ENCODE data around the gene TMEM40.
"Not testable (repeated sequence)": the region's sequence is repeated elsewhere in the genome, so short reads cannot be mapped to it uniquely, and the experiment has no call there.

TMEM40 gene

GRCh38 chr3:12759097-12759679 is at the start of gene TMEM40:
Gene TMEM40 (minus strand): TSS chr3:12759259. CDS start chr3:12749832, 9,427 bp downstream.
- no peak for DNase-seq

- no peak for DNase-seq
Measured at GRCh38 chr3:12808587-12808986, 49.5 kb upstream of the TMEM40 start.

DNA sequence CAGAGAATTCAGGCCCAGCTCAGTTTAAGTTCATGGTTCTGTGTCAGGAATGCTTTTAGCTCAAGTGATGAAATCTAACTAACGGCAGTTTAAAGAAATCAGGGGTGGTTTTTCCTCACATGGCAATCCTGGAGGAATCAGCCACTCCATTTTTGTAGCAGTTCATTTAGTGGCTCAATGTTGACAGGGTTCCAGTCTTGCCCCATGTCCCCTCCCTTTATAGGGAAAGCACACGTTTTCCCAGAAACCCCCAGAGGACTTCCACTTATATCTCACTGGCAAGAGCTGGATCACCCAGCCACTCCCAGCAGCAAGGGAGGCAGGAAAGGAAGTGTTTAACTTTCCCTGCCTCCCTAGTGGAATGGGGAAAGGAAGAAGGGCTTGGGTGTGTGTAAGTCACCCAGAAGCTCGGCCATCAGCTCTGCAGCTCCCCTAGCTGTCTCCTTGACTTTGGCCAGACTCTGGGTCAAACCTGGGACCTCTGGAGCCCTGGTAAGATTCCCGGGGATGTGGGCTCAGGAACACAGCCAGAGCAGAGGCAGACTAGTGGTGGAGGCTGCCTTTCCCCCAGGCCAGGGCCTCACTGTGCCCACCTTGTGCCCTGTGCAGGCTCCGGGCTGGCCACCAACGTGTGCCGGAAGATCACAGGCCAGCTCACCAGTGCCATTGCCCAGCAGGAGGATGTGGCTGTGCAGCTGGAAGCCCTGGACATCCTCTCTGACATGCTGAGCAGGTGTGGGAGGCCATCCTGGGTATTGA is 48.7 kb upstream of the TMEM40 start:
- DNase-seq = no peak

- no peak for DNase-seq
Measured at GRCh38 chr3:12807066-12807465, 48.0 kb upstream of the TMEM40 start.

DNA sequence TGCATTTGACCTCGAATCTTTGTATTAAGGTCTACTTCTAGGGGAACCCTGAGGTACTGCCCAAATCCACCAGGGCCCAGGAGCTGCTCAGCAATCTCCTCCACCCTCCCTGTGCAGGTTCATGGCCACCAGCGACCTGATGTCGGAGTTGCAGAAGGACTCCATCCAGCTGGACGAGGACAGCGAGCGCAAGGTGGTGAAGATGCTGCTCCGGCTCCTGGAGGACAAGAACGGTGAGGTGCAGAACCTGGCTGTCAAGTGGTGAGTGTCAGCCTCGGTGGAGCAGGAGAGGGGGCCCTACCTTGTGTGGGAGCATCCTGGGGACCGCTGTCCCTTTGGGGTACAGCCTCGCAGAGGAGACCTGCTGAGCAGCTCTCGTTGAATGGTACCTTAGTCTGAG is 44.3 kb upstream of the TMEM40 start:
- no peak for DNase-seq

DNA sequence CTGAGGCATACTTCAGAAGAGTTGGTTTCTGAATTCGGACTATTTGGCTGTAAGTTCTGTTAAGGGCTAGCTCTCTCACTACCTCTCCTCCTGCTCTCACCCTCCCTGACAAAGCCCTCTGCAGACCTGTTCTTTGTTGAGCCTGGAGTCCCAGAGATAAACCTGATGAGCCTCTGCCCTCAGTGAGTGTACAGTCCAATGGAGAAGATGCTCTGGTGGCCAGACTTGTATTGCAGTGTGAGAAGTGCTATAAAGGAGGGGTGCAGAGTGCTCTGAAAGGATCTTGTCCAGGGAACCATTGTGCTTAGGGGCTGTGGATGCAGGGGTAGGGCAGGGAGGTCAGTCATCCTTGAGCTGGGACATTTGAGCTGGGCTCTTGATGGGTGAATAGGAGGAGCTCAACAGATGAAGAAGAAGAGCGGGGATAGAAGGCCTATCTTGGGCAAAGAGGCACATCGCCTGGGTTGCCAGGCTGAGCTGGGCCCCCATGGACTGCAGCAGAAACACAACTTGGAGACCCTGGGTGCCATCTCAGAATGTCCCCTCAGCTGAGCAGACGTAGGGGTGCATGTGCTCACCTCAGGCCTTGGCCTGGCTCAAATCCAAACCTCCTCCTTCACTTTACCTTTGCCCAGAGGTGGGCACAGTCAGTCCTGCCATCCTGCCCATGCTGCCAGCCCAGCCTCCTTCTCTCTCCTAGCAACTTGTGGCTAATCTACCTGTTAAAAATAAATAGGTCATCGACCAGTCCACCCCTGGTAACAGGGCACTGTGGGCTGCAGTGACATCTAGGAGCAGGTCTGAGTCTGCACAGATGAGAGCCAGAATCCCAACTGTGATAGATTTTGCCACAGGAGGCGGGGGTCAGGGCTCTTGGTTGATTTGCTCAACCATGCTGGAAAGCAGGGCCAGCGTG is 40.7 kb upstream of the TMEM40 start:
- no peak for DNase-seq

DNA sequence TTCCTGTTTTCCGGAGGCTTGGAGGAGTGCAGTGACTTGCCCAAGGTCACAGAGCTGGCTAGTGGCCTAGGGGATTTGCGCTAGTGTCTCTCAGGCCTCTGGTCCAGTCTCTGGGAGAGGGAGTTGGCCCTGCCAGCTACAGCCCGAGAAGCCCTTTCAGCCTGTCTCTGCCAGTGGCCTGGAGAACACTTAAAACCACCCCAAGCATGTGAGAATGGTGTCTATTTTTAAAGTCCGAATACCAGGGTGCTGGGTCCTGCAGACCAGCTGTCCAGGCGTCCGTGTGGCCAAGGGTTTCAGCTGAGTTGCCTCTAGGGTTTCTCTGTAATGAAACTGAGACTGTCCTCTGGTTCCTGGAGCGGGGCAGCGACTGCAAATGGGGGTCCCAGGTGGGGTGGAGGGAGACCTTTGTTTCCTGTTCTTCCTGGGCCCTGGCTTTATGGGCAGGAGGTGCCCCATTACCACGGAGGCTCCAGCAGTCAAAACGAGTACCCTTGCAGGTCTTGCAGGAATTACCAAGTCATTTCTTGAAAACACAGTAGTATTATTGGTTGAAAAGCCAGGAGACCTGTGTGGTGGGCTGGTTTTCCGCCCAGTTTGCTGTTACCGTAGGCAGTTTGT is 39.6 kb upstream of the TMEM40 start:
- DNase-seq = no peak

DNA sequence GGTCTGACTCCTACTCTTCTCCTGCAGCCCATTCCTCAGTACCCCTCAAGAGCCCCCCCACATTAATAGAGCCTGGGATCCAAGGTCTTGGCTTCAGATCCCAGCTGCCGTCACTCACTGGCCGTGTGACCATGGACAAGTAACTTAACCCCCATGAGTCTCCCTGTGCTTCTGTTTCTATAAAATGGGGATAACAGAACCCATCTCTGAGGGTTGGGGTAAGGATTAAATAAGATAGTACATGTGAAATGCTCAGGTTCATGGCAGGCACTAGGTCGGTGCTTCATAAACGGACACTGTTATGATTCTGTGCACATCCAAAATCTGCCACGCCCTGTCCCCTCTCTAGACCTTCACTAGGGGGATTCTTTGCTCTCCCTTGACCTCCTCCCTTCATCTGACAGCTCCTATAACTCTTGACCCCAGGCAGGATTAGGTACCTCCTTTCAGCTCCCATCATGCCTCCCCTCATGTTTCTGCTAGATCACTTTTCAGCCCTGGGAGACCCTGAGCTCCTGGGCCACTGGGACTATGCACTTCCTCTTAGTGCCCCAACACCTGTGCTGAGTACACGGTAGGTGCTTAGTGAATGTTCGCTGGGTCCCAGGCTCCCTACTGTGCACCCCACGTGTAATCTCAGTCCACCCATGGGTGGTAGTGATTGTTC is 39.0 kb upstream of the TMEM40 start:
- DNase-seq = no peak

GRCh38 chr3:12797124-12797891 is 38.2 kb upstream of the TMEM40 start:
- DNase-seq = no peak

GRCh38 chr3:12796171-12797123 is 37.4 kb upstream of the TMEM40 start, which contains the start of gene CAND2:
Gene CAND2 (plus strand): TSS chr3:12796680. CDS start chr3:12796721, 41 bp downstream.
- peak in 1 of 2 experiments; percentile 8 for DNase-seq

GRCh38 chr3:12793701-12794100 is 34.6 kb upstream of the TMEM40 start:
- no peak for DNase-seq

DNA sequence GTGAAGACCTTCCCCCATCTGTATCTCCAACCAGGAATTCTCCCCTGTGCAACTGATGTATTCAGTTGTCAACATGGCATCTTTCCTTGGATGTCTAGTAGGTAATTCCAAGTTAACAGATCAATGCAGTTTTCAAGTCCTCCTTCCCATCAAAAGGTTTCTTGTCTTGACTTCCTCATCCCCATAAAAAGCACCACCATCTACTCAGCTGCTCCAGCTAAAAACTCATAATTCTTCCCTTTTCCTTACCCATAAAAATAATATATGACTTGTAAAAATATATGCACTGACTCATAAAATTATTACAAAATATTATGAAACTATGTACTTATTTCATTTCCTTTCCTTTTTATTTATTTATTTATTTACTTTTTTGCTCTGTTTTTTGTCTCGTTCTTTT is 32.4 kb upstream of the TMEM40 start:
- no peak for DNase-seq

DNA sequence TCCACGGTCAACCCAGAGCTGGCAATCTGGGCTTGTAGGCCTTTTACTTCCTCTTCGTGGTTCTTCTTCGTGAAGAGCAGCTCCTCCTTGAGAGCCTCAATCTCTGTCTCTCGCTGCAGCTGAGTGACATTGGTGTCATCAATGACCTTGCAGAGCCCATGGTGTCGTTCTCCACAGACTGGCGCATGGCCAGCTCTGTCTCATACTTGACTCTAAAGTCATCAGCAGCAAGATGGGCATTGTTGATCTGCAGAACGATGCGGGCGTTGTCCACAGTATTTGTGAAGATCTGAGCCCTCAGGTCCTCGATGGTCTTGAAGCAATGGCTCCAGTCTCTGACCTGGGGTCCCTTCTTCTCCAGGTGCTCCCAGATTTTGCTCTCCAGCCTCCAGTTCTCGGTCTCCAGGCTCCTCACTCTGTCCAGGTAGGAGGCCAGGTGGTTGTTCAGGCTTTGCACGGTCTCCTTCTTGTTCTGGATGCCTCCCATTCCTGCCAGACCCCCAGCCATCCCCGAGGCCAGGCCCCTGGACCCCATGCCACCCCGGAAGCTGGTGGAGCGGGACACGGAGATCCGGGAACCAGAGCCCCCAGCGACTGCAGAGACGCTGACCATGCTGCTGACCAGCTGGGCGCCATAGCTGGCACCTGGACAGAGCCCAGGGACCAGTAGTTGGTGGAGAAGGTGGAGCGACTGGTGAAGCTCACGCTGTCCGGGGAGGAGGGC is 29.1 kb upstream of the TMEM40 start:
- not testable (repeated sequence) for DNase-seq

DNA sequence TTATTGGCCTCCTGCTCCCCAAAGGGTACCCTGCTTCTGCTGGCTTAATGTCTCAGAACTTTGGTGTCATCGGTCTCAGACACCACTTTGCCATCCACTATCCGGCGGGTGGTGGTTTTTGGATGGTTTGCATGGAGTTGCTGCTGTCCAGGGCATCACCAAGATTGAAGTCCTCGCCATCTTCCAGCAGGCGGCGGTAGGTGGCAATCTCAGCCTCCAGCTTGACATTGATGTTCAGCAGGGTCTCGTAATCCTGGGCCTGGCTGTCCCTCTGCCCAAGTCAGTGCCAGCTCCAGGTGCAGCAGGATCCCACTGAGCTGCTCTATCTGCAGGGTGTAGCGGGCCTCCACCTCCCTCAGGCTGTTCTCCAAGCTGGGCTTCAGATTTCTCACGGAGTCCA is 28.3 kb upstream of the TMEM40 start:
- peak; percentile 9 to 13 for DNase-seq

GRCh38 chr3:12785096-12785495 is 26.0 kb upstream of the TMEM40 start:
- DNase-seq = no peak

GRCh38 chr3:12782172-12782815 is 23.2 kb upstream of the TMEM40 start:
- no peak for DNase-seq

GRCh38 chr3:12780751-12781150 is 21.7 kb upstream of the TMEM40 start:
- no peak for DNase-seq

DNA sequence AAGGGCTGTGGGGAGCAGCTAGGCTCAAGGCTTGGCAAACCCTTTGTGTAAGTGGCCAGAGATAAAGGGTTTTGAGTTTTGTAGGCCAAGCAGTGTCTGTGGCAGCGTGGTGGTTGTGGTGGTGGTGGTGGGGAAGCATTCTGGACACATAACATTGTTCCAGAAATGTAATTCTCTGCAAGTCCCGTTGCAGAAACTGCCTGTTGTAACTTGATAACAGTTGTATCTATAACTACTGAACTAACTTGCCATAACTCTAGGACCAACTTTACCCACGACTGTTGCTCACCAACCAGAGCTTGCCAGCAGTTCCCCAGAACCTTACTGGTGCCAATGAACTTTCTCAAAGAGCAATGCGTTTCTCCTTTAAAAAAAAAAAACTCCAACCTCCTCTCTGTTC is 18.1 kb upstream of the TMEM40 start:
- DNase-seq = no peak

DNA sequence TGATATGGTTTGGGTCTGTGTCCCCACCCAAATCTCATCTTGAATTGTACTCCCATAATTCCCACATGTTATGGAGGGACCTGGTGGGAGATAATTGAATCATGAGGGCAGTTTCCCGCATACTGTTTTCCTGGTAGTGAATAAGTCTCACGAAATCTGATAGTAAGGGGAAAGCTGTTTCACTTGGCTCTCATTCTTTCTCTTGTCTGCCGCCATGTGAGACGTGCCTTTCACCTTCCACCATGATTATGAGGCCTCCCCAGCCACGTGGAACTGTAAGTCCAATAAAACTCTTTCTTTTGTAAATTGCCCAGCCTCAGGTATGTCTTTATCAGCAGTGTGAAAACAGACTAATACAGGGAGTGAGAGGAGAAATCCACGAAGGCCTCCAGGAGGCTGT is 16.9 kb upstream of the TMEM40 start:
- not testable (repeated sequence) for DNase-seq

Measured in NCI-H1930 (cell line).